ENCODE data around the gene CCDC43.

DNA sequence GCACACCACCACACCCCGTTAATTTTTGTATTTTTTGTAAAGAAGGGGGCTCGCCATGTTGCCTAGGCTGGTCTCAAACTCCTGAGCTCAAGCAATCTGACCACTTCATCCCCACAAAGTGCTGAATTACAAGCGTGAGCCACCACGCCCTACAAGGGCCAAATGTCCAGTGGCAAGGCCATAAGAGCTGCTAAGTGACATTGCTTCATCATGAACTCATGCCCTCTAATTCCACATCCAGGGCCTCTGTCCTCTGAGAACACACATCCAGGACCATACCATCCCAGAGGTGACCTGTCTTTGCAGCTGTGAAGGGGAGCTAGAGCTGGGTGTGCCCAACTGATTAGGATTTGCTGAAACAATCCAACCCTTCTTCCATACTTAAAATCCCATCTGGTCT is 58.9 kb downstream of the CCDC43 start:
- no peak for TF ChIP-seq POLR2A (IDR thresholded peaks at IDR 0.05)
- TF ChIP-seq, protein P1, sequence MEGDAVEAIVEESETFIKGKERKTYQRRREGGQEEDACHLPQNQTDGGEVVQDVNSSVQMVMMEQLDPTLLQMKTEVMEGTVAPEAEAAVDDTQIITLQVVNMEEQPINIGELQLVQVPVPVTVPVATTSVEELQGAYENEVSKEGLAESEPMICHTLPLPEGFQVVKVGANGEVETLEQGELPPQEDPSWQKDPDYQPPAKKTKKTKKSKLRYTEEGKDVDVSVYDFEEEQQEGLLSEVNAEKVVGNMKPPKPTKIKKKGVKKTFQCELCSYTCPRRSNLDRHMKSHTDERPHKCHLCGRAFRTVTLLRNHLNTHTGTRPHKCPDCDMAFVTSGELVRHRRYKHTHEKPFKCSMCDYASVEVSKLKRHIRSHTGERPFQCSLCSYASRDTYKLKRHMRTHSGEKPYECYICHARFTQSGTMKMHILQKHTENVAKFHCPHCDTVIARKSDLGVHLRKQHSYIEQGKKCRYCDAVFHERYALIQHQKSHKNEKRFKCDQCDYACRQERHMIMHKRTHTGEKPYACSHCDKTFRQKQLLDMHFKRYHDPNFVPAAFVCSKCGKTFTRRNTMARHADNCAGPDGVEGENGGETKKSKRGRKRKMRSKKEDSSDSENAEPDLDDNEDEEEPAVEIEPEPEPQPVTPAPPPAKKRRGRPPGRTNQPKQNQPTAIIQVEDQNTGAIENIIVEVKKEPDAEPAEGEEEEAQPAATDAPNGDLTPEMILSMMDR (IDR thresholded peaks at IDR 0.05 in 4 of 5, conservative IDR thresholded peaks at IDR 0.05 in 1 of 5), result no peak

Data from gastrocnemius medialis (tissue), 4 donors.